ENCODE measurements around the gene CACNB3. TPM values are rescaled to one million over a fixed set of nuclear protein-coding genes. Genes with fewer than 3 reads are reported as not detected.
A peak's percentile ranks its signal among the peaks of the same experiment; 100 is the strongest.
"Not testable (repeated sequence)": the region's sequence is repeated elsewhere in the genome, so short reads cannot be mapped to it uniquely, and the experiment has no call there.

The CACNB3 gene
- total RNA-seq, 1 donor from 2014 or later, result 25.0 TPM

GRCh38 chr12:48828841-48829575 is 10.7 kb downstream of the CACNB3 start:
- H4K20me1 ChIP-seq (ENCODE audit: low read depth), result peaks cover 13% of the 10 kb centered on the region
- Mint-ChIP-seq H3K27me3 (ENCODE audit: insufficient read depth, low read depth) (peaks cover 8% of the 10 kb centered on the region), H3K4me3 (no peak overlapping the region), H3K36me3 (peaks cover 52% of the 10 kb centered on the region), H3K27ac (peak overlapping the region; percentile 25), H3K9me3 (no peaks in the 10 kb centered on the region), H3K4me1 (no peaks in the 10 kb centered on the region)
- H3K27me3 ChIP-seq, result no peaks in the 10 kb centered on the region
- TF ChIP-seq EZH2phosphoT487 (IDR thresholded peaks at IDR 0.05) (no peak), EZH2 (IDR thresholded peaks at IDR 0.05) (no peak)
- no peak overlapping the region for H3K4me2 ChIP-seq
- no peaks in the 10 kb centered on the region for H3K79me2 ChIP-seq (ENCODE audit: low read depth)
- no peaks in the 10 kb centered on the region for H3K9me3 ChIP-seq (ENCODE audit: low read depth)
- peaks cover 2% of the 10 kb centered on the region for H3F3A ChIP-seq (ENCODE audit: low read depth)
- no peak overlapping the region for H3K9ac ChIP-seq
- H2AFZ ChIP-seq (replicated peaks), result no peak overlapping the region
- peaks cover 5% of the 10 kb centered on the region for H3K36me3 ChIP-seq
- H3K4me3 ChIP-seq, result no peak overlapping the region
- no peak overlapping the region for H3K27ac ChIP-seq
- no peak for DNase-seq (ENCODE audit: low spot score)
- H3K4me1 ChIP-seq, result no peaks in the 10 kb centered on the region

GRCh38 chr12:48831257-48831656 is 13.0 kb downstream of the CACNB3 start:
- H3K36me3 ChIP-seq, result peaks cover 7% of the 10 kb centered on the region
- Mint-ChIP-seq H3K36me3 (peaks cover 45% of the 10 kb centered on the region), H3K4me3 (no peak overlapping the region)

GRCh38 chr12:48832321-48833060 is 14.2 kb downstream of the CACNB3 start:
- Histone ChIP-seq H4K20me1 (ENCODE audit: low read depth) (peaks cover 13% of the 10 kb centered on the region), H3F3A (ENCODE audit: low read depth) (peaks cover 2% of the 10 kb centered on the region), H2AFZ (replicated peaks) (no peak overlapping the region), H3K4me1 (no peaks in the 10 kb centered on the region), H3K79me2 (ENCODE audit: low read depth) (no peaks in the 10 kb centered on the region), H3K36me3 (peaks cover 7% of the 10 kb centered on the region), H3K9ac (no peak overlapping the region), H3K4me3 (no peak overlapping the region), H3K27me3 (no peaks in the 10 kb centered on the region), H3K9me3 (ENCODE audit: low read depth) (no peaks in the 10 kb centered on the region), H3K27ac (no peak overlapping the region), H3K4me2 (no peak overlapping the region)
- Mint-ChIP-seq H3K9me3 (no peaks in the 10 kb centered on the region), H3K4me3 (no peak overlapping the region), H3K36me3 (peaks cover 50% of the 10 kb centered on the region), H3K4me1 (no peaks in the 10 kb centered on the region), H3K27ac (no peak overlapping the region), H3K27me3 (ENCODE audit: insufficient read depth, low read depth) (peaks cover 7% of the 10 kb centered on the region)
- TF ChIP-seq EZH2phosphoT487 (IDR thresholded peaks at IDR 0.05), result no peak
- no peak for TF ChIP-seq EZH2 (IDR thresholded peaks at IDR 0.05)
- TF ChIP-seq, protein P1, sequence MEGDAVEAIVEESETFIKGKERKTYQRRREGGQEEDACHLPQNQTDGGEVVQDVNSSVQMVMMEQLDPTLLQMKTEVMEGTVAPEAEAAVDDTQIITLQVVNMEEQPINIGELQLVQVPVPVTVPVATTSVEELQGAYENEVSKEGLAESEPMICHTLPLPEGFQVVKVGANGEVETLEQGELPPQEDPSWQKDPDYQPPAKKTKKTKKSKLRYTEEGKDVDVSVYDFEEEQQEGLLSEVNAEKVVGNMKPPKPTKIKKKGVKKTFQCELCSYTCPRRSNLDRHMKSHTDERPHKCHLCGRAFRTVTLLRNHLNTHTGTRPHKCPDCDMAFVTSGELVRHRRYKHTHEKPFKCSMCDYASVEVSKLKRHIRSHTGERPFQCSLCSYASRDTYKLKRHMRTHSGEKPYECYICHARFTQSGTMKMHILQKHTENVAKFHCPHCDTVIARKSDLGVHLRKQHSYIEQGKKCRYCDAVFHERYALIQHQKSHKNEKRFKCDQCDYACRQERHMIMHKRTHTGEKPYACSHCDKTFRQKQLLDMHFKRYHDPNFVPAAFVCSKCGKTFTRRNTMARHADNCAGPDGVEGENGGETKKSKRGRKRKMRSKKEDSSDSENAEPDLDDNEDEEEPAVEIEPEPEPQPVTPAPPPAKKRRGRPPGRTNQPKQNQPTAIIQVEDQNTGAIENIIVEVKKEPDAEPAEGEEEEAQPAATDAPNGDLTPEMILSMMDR (IDR thresholded peaks at IDR 0.05), result no peak
- no peak for DNase-seq (ENCODE audit: low spot score)

More at GRCh38 chr12:48831257-48831656, 13.0 kb downstream of the CACNB3 start:
- Histone ChIP-seq H3K4me3 (no peak overlapping the region), H4K20me1 (ENCODE audit: low read depth) (peaks cover 13% of the 10 kb centered on the region), H3F3A (ENCODE audit: low read depth) (peaks cover 2% of the 10 kb centered on the region), H3K4me1 (no peaks in the 10 kb centered on the region), H2AFZ (replicated peaks) (no peak overlapping the region), H3K79me2 (ENCODE audit: low read depth) (no peaks in the 10 kb centered on the region), H3K9ac (no peak overlapping the region), H3K4me2 (no peak overlapping the region), H3K27ac (no peak overlapping the region), H3K9me3 (ENCODE audit: low read depth) (no peaks in the 10 kb centered on the region), H3K27me3 (no peaks in the 10 kb centered on the region)
- Mint-ChIP-seq H3K9me3 (no peaks in the 10 kb centered on the region), H3K4me1 (no peaks in the 10 kb centered on the region), H3K27me3 (ENCODE audit: insufficient read depth, low read depth) (peaks cover 8% of the 10 kb centered on the region), H3K27ac (no peak overlapping the region)
- TF ChIP-seq EZH2phosphoT487 (IDR thresholded peaks at IDR 0.05), result no peak
- DNase-seq (ENCODE audit: low spot score), result no peak

- Mint-ChIP-seq H3K4me3 (no peak overlapping the region), H3K27ac (no peak overlapping the region), H3K36me3 (peaks cover 41% of the 10 kb centered on the region), H3K4me1 (no peaks in the 10 kb centered on the region), H3K9me3 (no peaks in the 10 kb centered on the region), H3K27me3 (ENCODE audit: insufficient read depth, low read depth) (peaks cover 5% of the 10 kb centered on the region)
- H3K9ac ChIP-seq, result no peak overlapping the region
- H4K20me1 ChIP-seq (ENCODE audit: low read depth), result no peaks in the 10 kb centered on the region
- H3F3A ChIP-seq (ENCODE audit: low read depth), result no peaks in the 10 kb centered on the region
- TF ChIP-seq EZH2 (IDR thresholded peaks at IDR 0.05), result no peak
- TF ChIP-seq, protein P1 (IDR thresholded peaks at IDR 0.05), result no peak
- no peak for TF ChIP-seq EZH2phosphoT487 (IDR thresholded peaks at IDR 0.05)
- no peaks in the 10 kb centered on the region for H3K4me1 ChIP-seq
- no peaks in the 10 kb centered on the region for H3K9me3 ChIP-seq (ENCODE audit: low read depth)
- no peaks in the 10 kb centered on the region for H3K79me2 ChIP-seq (ENCODE audit: low read depth)
- H2AFZ ChIP-seq (replicated peaks), result no peak overlapping the region
- H3K4me2 ChIP-seq, result no peak overlapping the region
- DNase-seq (ENCODE audit: low spot score), result no peak
- peaks cover 11% of the 10 kb centered on the region for H3K36me3 ChIP-seq
- no peaks in the 10 kb centered on the region for H3K27me3 ChIP-seq
- no peak overlapping the region for H3K4me3 ChIP-seq
- no peak overlapping the region for H3K27ac ChIP-seq
These were observed 19.8 kb downstream of the CACNB3 start for GRCh38 chr12:48838048-48838447.

DNA sequence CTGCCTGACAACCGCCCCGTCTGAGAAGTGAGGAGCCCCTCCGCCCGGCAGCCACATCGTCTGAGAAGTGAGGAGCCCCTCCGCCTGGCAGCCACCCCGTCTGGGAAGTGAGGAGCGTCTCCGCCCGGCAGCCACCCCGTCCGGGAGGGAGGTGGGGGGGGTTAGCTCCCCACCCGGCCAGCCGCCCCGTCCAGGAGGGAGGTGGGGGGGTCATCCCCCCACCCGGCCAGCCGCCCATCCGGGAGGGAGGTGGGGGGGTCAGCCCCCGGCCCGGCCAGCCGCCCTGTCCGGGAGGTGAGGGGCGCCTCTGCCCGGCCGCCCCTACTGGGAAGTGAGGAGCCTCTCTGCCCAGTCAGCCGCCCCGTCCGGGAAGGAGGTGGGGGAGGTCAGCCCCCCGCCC is 23.7 kb downstream of the CACNB3 start:
- not testable (repeated sequence) for H3K27ac ChIP-seq; H2AFZ ChIP-seq (replicated peaks); H3K27me3 Mint-ChIP-seq (ENCODE audit: insufficient read depth, low read depth); H3K4me2 ChIP-seq; H3K27me3 ChIP-seq; H3K27ac Mint-ChIP-seq; H3K9me3 Mint-ChIP-seq; DNase-seq (ENCODE audit: low spot score); H3K4me1 ChIP-seq; H3K9ac ChIP-seq; H3F3A ChIP-seq (ENCODE audit: low read depth); H3K4me1 Mint-ChIP-seq; H3K9me3 ChIP-seq (ENCODE audit: low read depth); H3K4me3 ChIP-seq; H3K4me3 Mint-ChIP-seq; H3K36me3 ChIP-seq
- Histone ChIP-seq H4K20me1 (ENCODE audit: low read depth) (peaks cover 12% of the 10 kb centered on the region), H3K79me2 (ENCODE audit: low read depth) (peaks cover 14% of the 10 kb centered on the region)
- peaks cover 35% of the 10 kb centered on the region for H3K36me3 Mint-ChIP-seq

Measured in neural progenitor cell (in vitro differentiated cells).